Keratinocyte (primary cell): ENCODE measurements around the gene AKAP6. TPM values are rescaled to one million over a fixed set of nuclear protein-coding genes. Genes with fewer than 3 reads are reported as not detected.

Experiments used
- DNase-seq: peaks from one replicate; pipeline ENCODE4 v3.0.0-alpha.2; 2011; ENCODE audit warnings: low read depth, missing footprints, low spot score
- FAIRE-seq: peaks from 2 replicates; lab custom pipeline; 2011; peaks lifted over from hg19 to GRCh38; lab: Jason Lieb, UNC
- H2AFZ ChIP-seq: 2 replicates; pipeline ENCODE4 v1.6.0; 2012; ENCODE audit warnings: low read length, control low read depth, inconsistent platforms; ENCODE audit not compliant: control insufficient read depth
- H3K27ac ChIP-seq: 2 replicates; pipeline ENCODE4 v1.5.1; 2011; ENCODE audit warnings: low read length; ENCODE audit not compliant: control insufficient read depth, insufficient read depth
- H3K27me3 ChIP-seq: 3 replicates; pipeline ENCODE4 v1.6.0; 2011; ENCODE audit warnings: low read length; ENCODE audit not compliant: control insufficient read depth, insufficient read depth; ENCODE audit errors: extremely low read depth
- H3K36me3 ChIP-seq, 2 experiments: 2 replicates in 1 of 2; 3 replicates in 1 of 2; pipeline ENCODE4 v1.5.1; 2011; ENCODE audit warnings: low read length in 2 of 2, mild to moderate bottlenecking in 1 of 2; ENCODE audit not compliant: control insufficient read depth in 2 of 2, insufficient read depth in 2 of 2; ENCODE audit errors: extremely low read depth in 1 of 2
- H3K4me1 ChIP-seq: 3 replicates; pipeline ENCODE4 v1.5.1; 2011; ENCODE audit warnings: low read length; ENCODE audit not compliant: control insufficient read depth, insufficient read depth; ENCODE audit errors: extremely low read depth
- H3K4me2 ChIP-seq: 3 replicates; pipeline ENCODE4 v1.6.0; 2011; ENCODE audit warnings: low read depth, low read length; ENCODE audit not compliant: control insufficient read depth, insufficient read depth; ENCODE audit errors: extremely low read depth
- H3K4me3 ChIP-seq, 3 experiments: fragments of 200-600 bp in 1 of 3; sonication (generic) in 1 of 3; 2 replicates in 2 of 3; 3 replicates in 1 of 3; pipeline ENCODE4 v1.5.1; 2011 to 2016; ENCODE audit warnings: low read length in 3 of 3, mild to moderate bottlenecking in 3 of 3, control low read depth in 2 of 3, inconsistent platforms in 1 of 3, low read depth in 1 of 3, mixed read lengths in 1 of 3, mixed run types in 1 of 3, moderate library complexity in 1 of 3; ENCODE audit not compliant: control insufficient read depth in 2 of 3, insufficient read depth in 2 of 3; ENCODE audit errors: extremely low read depth in 1 of 3
- H3K79me2 ChIP-seq: 2 replicates; pipeline ENCODE4 v1.6.0; 2012; ENCODE audit warnings: low read length; ENCODE audit not compliant: control insufficient read depth, insufficient read depth
- H3K9ac ChIP-seq: 3 replicates; pipeline ENCODE4 v1.6.0; 2011; ENCODE audit warnings: low read length; ENCODE audit not compliant: control insufficient read depth, insufficient read depth; ENCODE audit errors: extremely low read depth
- H3K9me1 ChIP-seq: 3 replicates; pipeline ENCODE4 v1.6.0; 2011; ENCODE audit warnings: low read length; ENCODE audit not compliant: control insufficient read depth, insufficient read depth; ENCODE audit errors: extremely low read depth
- H3K9me3 ChIP-seq: 2 replicates; pipeline ENCODE4 v1.5.1; 2012; ENCODE audit warnings: low read depth, low read length; ENCODE audit not compliant: control insufficient read depth
- H4K20me1 ChIP-seq: 3 replicates; pipeline ENCODE4 v1.6.0; 2011; ENCODE audit warnings: low read length; ENCODE audit not compliant: control insufficient read depth, insufficient read depth; ENCODE audit errors: extremely low read depth
- CTCF ChIP-seq, 3 experiments: IDR thresholded peaks in 1 of 3; conservative IDR thresholded peaks in 1 of 3; optimal IDR thresholded peaks in 1 of 3; 2 replicates in 2 of 3; 3 replicates in 1 of 3; pipeline versions ENCODE3 to v1.5.1; 2011; ENCODE audit warnings: low read length in 3 of 3, mild to moderate bottlenecking in 3 of 3, moderate library complexity in 2 of 3, control low read depth in 1 of 3, inconsistent platforms in 1 of 3; ENCODE audit not compliant: insufficient read depth in 2 of 3; ENCODE audit errors: extremely low read depth in 1 of 3
- EZH2 ChIP-seq: IDR thresholded peaks from one replicate; pipeline ENCODE4 v1.6.1; 2012; ENCODE audit warnings: inconsistent platforms, mild to moderate bottlenecking, low read length, moderate library complexity
- dilution Hi-C: fragments of 300-500 bp; cut with MboI; formaldehyde crosslinking; loops from one replicate; pipeline ENCODE4 v1.7.0; 2020; ENCODE audit warnings: low sequenced_read_pairs; ENCODE audit not compliant: extremely low pct_ligation_motif_present
- polyA plus RNA-seq, 5 experiments: library from polyadenylated mRNA; depleted of rRNA in 3 of 5; stranded (reverse) in 3 of 5; stranded (forward) in 1 of 5; unstranded in 1 of 5; fragments of >200 nt; gene quantifications; 1 replicate in 1 of 5; 2 replicates in 3 of 5; 3 replicates in 1 of 5; pipeline versions ENCODE4 v1.2.1 to v1.2.3, GENCODE V29; 2011 to 2012; ENCODE audit warnings: missing spikeins in 2 of 5, low read depth in 1 of 5, low replicate concordance in 1 of 5

Gene AKAP6
- polyA plus RNA-seq, 1 donor (not counting 4 experiments of a cell fraction or from before 2014, with no cell fraction given) = 2.0 TPM

- H3K79me2 ChIP-seq = no peaks in the 10 kb centered on the region
- peaks cover 25% of the 10 kb centered on the region for H3K4me1 ChIP-seq
- no peak overlapping the region for H3K4me3 ChIP-seq
- H3K9me3 ChIP-seq = no peaks in the 10 kb centered on the region
- no peak overlapping the region for H3K27ac ChIP-seq
- H3K9me1 ChIP-seq = no peaks in the 10 kb centered on the region
- TF ChIP-seq EZH2 = no peak
- TF ChIP-seq CTCF (optimal IDR thresholded peaks at IDR 0.05 in 1 of 3, IDR thresholded peaks at IDR 0.05 in 1 of 3, conservative IDR thresholded peaks at IDR 0.05 in 1 of 3; ENCODE audit: extremely low read depth in 1 of 3, insufficient read depth in 2 of 3, low read length in 3 of 3) = no peak
- H4K20me1 ChIP-seq = no peaks in the 10 kb centered on the region
- H3K9ac ChIP-seq = no peak overlapping the region
- DNase-seq (no peak), FAIRE-seq (no peak)
- no peaks in the 10 kb centered on the region for H3K36me3 ChIP-seq
- H2AFZ ChIP-seq = no peak overlapping the region
- no peaks in the 10 kb centered on the region for H3K27me3 ChIP-seq
- dilution Hi-C loops = no loop called here
- no peak overlapping the region for H3K4me2 ChIP-seq
Measured at GRCh38 chr14:32394038-32394437, 64.9 kb downstream of the AKAP6 start.

GRCh38 chr14:32396885-32397284, 67.8 kb downstream of the AKAP6 start:
- Histone ChIP-seq H3K9me3 (no peaks in the 10 kb centered on the region), H3K27me3 (no peaks in the 10 kb centered on the region), H3K27ac (no peak overlapping the region), H3K4me3 (no peak overlapping the region), H3K9me1 (no peaks in the 10 kb centered on the region), H3K9ac (no peak overlapping the region), H3K36me3 (no peaks in the 10 kb centered on the region), H3K4me1 (peaks cover 25% of the 10 kb centered on the region), H4K20me1 (no peaks in the 10 kb centered on the region), H3K4me2 (no peak overlapping the region), H3K79me2 (no peaks in the 10 kb centered on the region), H2AFZ (no peak overlapping the region)
- TF ChIP-seq CTCF (optimal IDR thresholded peaks at IDR 0.05 in 1 of 3, IDR thresholded peaks at IDR 0.05 in 1 of 3, conservative IDR thresholded peaks at IDR 0.05 in 1 of 3; ENCODE audit: extremely low read depth in 1 of 3, insufficient read depth in 2 of 3, low read length in 3 of 3) (no peak), EZH2 (no peak)
- dilution Hi-C loops = no loop called here
- FAIRE-seq (no peak), DNase-seq (no peak)
